Esophagus muscularis mucosa (tissue), 4 donors: ENCODE results near the gene SCAMP2. TPM values are rescaled to one million over a fixed set of nuclear protein-coding genes. Genes with fewer than 3 reads are reported as not detected.

Source experiments
- DNase-seq: peaks from one replicate; pipeline ENCODE4 v3.0.0-alpha.2; 2017; ENCODE audit errors: extremely low spot score
- H3K27ac ChIP-seq, 4 donors: fragments of 200-600 bp; sonication (generic); replicated peaks in 1 of 4; 1 replicate in 3 of 4; 2 replicates in 1 of 4; pipeline ENCODE4 v1.5.1; 2016 to 2019; ENCODE audit warnings: mild to moderate bottlenecking in 1 of 4
- H3K27me3 ChIP-seq, 4 donors: fragments of 200-600 bp; sonication (generic); one replicate each; pipeline versions ENCODE4 v1.5.1 to v1.6.0; 2016 to 2019
- H3K36me3 ChIP-seq, 4 donors: fragments of 200-600 bp; sonication (generic); one replicate each; pipeline ENCODE4 v1.5.1; 2016 to 2019
- H3K4me1 ChIP-seq, 4 donors: fragments of 200-600 bp; sonication (generic); one replicate each; pipeline ENCODE4 v1.5.1; 2016 to 2019
- H3K4me3 ChIP-seq, 4 donors: fragments of 200-600 bp; sonication (generic); 1 replicate in 2 of 4; 2 replicates in 2 of 4; pipeline ENCODE4 v1.5.1; 2016 to 2019; ENCODE audit warnings: mild to moderate bottlenecking in 4 of 4, moderate library complexity in 1 of 4
- H3K9me3 ChIP-seq, 4 donors: fragments of 200-600 bp; sonication (generic); 1 replicate in 3 of 4; 2 replicates in 1 of 4; pipeline ENCODE4 v1.5.1; 2016 to 2019
- CTCF ChIP-seq, 3 experiments: fragments of 200-600 bp in 2 of 3; fragments of 450-650 bp in 1 of 3; sonication (generic) in 2 of 3; IDR thresholded peaks; one replicate each; pipeline ENCODE4 v1.5.1; 2017 to 2019; ENCODE audit warnings: antibody characterized with exemption in 3 of 3, mild to moderate bottlenecking in 2 of 3, moderate library complexity in 1 of 3
- EP300 ChIP-seq: sonication (generic); formaldehyde crosslinking; IDR thresholded peaks from one replicate; pipeline ENCODE4 v1.6.1; 2017; ENCODE audit warnings: antibody characterized with exemption
- POLR2A ChIP-seq: fragments of 450-650 bp; IDR thresholded peaks from one replicate; pipeline ENCODE4 v1.6.1; 2017; ENCODE audit warnings: antibody characterized with exemption, moderate library complexity, mild to moderate bottlenecking, low read depth
- POLR2AphosphoS5 ChIP-seq, 2 donors: sonication (generic); formaldehyde crosslinking; IDR thresholded peaks; one replicate each; pipeline ENCODE4 v1.6.1; 2017; ENCODE audit warnings: antibody characterized with exemption in 2 of 2
- WGBS: methylation state at CpG from one replicate; pipeline ENCODE4 v1.1.5; 2018; 5-methylcytosine and 5-hydroxymethylcytosine counted together
- intact Hi-C: fragments of 100-400 bp; cut with DNase I; formaldehyde crosslinking; loops from one replicate; pipeline ENCODE4 v1.15.1; 2023
- total RNA-seq, 4 donors: library from RNA; depleted of rRNA; stranded (reverse); fragments of >200 nt; gene quantifications; one replicate each; pipeline versions ENCODE4 v1.1.0 to v1.2.1, GENCODE V29; 2016

SCAMP2 gene
- total RNA-seq, 4 donors from 2014 or later: 57.3 to 125 (median 94.9) TPM

GRCh38 chr15:74870436-74871215 lies 2.5 kb downstream of the SCAMP2 start:
- H3K4me1 ChIP-seq: peaks cover 68 to 80% (median 76%) of the 10 kb centered on the region in 4 donors
- intact Hi-C loops: no loop called here
- no peak for DNase-seq
- H3K27ac ChIP-seq: peak overlapping the region; percentile 90 to 93 (median 92)
- TF ChIP-seq POLR2AphosphoS5 (IDR thresholded peaks at IDR 0.05) (peak in 1 of 2 donors; percentile 27), POLR2A (no peak)
- no peaks in the 10 kb centered on the region for H3K9me3 ChIP-seq
- no peaks in the 10 kb centered on the region for H3K27me3 ChIP-seq
- peaks cover 0 to 7% (median 2%) of the 10 kb centered on the region in 4 donors for H3K36me3 ChIP-seq
- 25% methylated on average over 6 of the region's 6 CpGs for WGBS
- H3K4me3 ChIP-seq: peak overlapping the region; percentile 30 to 86 (median 72)

- intact Hi-C loops: no loop called here
- peak overlapping the region; percentile 90 to 93 (median 92) for H3K27ac ChIP-seq
- peaks cover 74 to 83% (median 81%) of the 10 kb centered on the region in 4 donors for H3K4me1 ChIP-seq
- TF ChIP-seq EP300 (no peak), CTCF (IDR thresholded peaks at IDR 0.05) (no peak), POLR2A (no peak), POLR2AphosphoS5 (IDR thresholded peaks at IDR 0.05) (peak; percentile 38 to 44)
- peak; percentile 93 for DNase-seq
- peak overlapping the region; percentile 11 to 86 (median 53) for H3K4me3 ChIP-seq
- H3K36me3 ChIP-seq: peaks cover 0 to 7% (median 2%) of the 10 kb centered on the region in 4 donors
- WGBS: 26% methylated on average over 6 of the region's 6 CpGs
- H3K9me3 ChIP-seq: no peaks in the 10 kb centered on the region
- no peaks in the 10 kb centered on the region for H3K27me3 ChIP-seq
These were observed 3.3 kb downstream of the SCAMP2 start for GRCh38 chr15:74869726-74870407.

GRCh38 chr15:74869372-74869725 lies 3.8 kb downstream of the SCAMP2 start:
- Histone ChIP-seq H3K4me3 (peak overlapping the region in 2 of 4 donors; percentile 30 to 76), H3K36me3 (peaks cover 0 to 7% (median 2%) of the 10 kb centered on the region in 4 donors), H3K9me3 (no peaks in the 10 kb centered on the region), H3K4me1 (peaks cover 74 to 89% (median 84%) of the 10 kb centered on the region in 4 donors), H3K27ac (peak overlapping the region; percentile 90 to 93 (median 92)), H3K27me3 (no peaks in the 10 kb centered on the region)
- TF ChIP-seq POLR2AphosphoS5 (IDR thresholded peaks at IDR 0.05): peak in 1 of 2 donors; percentile 10
- TF ChIP-seq EP300: no peak
- intact Hi-C loops: no loop called here
- no peak for DNase-seq

GRCh38 chr15:74868059-74868458 lies 5.1 kb downstream of the SCAMP2 start:
- no peaks in the 10 kb centered on the region for H3K9me3 ChIP-seq
- 74% methylated on average over 6 of the region's 6 CpGs for WGBS

GRCh38 chr15:74867466-74868038 lies 5.6 kb downstream of the SCAMP2 start:
- intact Hi-C loops: no loop called here
- 20% methylated on average over 1 of the region's 1 CpG for WGBS
- peak overlapping the region; percentile 90 to 93 (median 92) for H3K27ac ChIP-seq
- TF ChIP-seq POLR2AphosphoS5 (IDR thresholded peaks at IDR 0.05) (no peak), CTCF (IDR thresholded peaks at IDR 0.05) (no peak), POLR2A (no peak), EP300 (no peak)
- no peak for DNase-seq
- peaks cover 88 to 95% (median 91%) of the 10 kb centered on the region in 4 donors for H3K4me1 ChIP-seq
- H3K27me3 ChIP-seq: no peaks in the 10 kb centered on the region
- H3K36me3 ChIP-seq: peaks cover 0 to 7% (median 3%) of the 10 kb centered on the region in 4 donors
- H3K9me3 ChIP-seq: no peaks in the 10 kb centered on the region
- H3K4me3 ChIP-seq: no peak overlapping the region

More at GRCh38 chr15:74868059-74868458, 5.1 kb downstream of the SCAMP2 start:
- intact Hi-C loops: no loop called here
- Histone ChIP-seq H3K4me1 (peaks cover 87 to 93% (median 89%) of the 10 kb centered on the region in 4 donors), H3K36me3 (peaks cover 0 to 7% (median 3%) of the 10 kb centered on the region in 4 donors), H3K27ac (peak overlapping the region; percentile 90 to 93 (median 92)), H3K4me3 (no peak overlapping the region), H3K27me3 (no peaks in the 10 kb centered on the region)
- no peak for DNase-seq
- TF ChIP-seq CTCF (IDR thresholded peaks at IDR 0.05) (no peak), POLR2AphosphoS5 (IDR thresholded peaks at IDR 0.05) (peak; percentile 22 to 28)
